ENCODE results near the gene PKN3. TPM values are rescaled to one million over a fixed set of nuclear protein-coding genes. Genes with fewer than 3 reads are reported as not detected.

PKN3 gene
- total RNA-seq, 4 donors from 2014 or later = 6.6 to 17.1 (median 8.9) TPM

DNA sequence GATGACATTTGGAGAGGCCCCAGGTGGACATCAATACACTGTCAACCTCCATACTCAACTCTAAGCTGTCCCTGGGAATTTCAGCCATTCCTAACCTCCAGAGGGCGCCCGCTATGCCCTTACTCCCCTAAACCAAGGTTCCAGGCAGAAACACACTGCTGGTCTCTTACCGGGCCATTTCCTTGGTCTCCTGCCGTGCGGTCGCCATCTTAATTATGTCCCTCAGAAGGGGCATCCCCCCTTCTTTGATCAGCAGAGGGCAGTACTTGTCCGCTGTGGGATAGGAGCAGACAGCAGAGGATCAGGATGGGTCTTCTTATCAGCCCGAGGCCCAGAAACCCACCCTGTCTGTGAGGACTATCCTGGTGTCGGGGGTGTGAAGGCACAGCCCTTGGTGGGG, 31.0 kb downstream of the PKN3 start:
- no peak for TF ChIP-seq POLR2A (IDR thresholded peaks at IDR 0.05)
- TF ChIP-seq, protein P1, sequence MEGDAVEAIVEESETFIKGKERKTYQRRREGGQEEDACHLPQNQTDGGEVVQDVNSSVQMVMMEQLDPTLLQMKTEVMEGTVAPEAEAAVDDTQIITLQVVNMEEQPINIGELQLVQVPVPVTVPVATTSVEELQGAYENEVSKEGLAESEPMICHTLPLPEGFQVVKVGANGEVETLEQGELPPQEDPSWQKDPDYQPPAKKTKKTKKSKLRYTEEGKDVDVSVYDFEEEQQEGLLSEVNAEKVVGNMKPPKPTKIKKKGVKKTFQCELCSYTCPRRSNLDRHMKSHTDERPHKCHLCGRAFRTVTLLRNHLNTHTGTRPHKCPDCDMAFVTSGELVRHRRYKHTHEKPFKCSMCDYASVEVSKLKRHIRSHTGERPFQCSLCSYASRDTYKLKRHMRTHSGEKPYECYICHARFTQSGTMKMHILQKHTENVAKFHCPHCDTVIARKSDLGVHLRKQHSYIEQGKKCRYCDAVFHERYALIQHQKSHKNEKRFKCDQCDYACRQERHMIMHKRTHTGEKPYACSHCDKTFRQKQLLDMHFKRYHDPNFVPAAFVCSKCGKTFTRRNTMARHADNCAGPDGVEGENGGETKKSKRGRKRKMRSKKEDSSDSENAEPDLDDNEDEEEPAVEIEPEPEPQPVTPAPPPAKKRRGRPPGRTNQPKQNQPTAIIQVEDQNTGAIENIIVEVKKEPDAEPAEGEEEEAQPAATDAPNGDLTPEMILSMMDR (IDR thresholded peaks at IDR 0.05) = peak; percentile 30 to 48 (median 39)
- peak; percentile 34 to 64 for DNase-seq (ENCODE audit: low spot score in 2 of 2)
- peak overlapping the region in 1 of 4 donors; percentile 23 for H3K27ac ChIP-seq
- H3K36me3 ChIP-seq = peaks cover 0 to 75% (median 0%) of the 10 kb centered on the region in 3 donors
- peaks cover 0 to 4% (median 0%) of the 10 kb centered on the region in 4 donors for H3K4me1 ChIP-seq
- H3K4me3 ChIP-seq = no peak overlapping the region
- no peaks in the 10 kb centered on the region for H3K27me3 ChIP-seq
- WGBS, 2 donors = 29 to 30% methylated on average over 9 of the region's 9 CpGs
- no peaks in the 10 kb centered on the region for H3K9me3 ChIP-seq

DNA sequence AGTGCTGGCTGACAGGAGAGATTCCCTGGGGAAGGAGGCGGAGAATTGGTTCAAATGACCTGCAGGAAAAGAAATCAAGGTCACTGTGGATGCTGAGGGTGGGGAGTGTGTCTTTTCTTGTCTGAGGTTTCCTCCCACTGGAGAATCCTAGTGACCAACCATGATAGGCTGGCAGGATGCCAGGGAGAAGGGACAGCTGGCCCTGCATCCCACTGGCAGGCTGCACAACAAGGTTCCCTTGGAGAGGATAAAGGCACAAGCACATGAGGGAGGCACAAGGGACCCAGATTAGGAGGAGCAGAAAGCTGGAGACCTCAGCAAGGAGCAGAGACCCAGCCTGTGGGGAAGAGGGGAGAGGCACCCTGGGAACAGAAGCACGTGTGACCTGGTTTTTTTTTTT, 33.1 kb downstream of the PKN3 start:
- DNase-seq (ENCODE audit: low spot score in 2 of 2) = no peak
- 70 to 73% methylated on average over 2 of the region's 2 CpGs for WGBS, 2 donors
- H3K36me3 ChIP-seq = peaks cover under 1 to 87% (median 5%) of the 10 kb centered on the region in 3 donors
- H3K27ac ChIP-seq = no peak overlapping the region
- TF ChIP-seq EP300 (IDR thresholded peaks at IDR 0.05) = no peak
- TF ChIP-seq POLR2A (IDR thresholded peaks at IDR 0.05) = no peak
- TF ChIP-seq, protein P1 (IDR thresholded peaks at IDR 0.05) = no peak
- no peak overlapping the region for H3K4me3 ChIP-seq
- H3K4me1 ChIP-seq = peaks cover 0 to 4% (median 0%) of the 10 kb centered on the region in 4 donors
- H3K27me3 ChIP-seq = no peaks in the 10 kb centered on the region
- H3K9me3 ChIP-seq = no peaks in the 10 kb centered on the region

GRCh38 chr9:128742401-128742800, 40.1 kb downstream of the PKN3 start:
- WGBS, 2 donors = 78 to 85% methylated on average over 20 of the region's 20 CpGs
- no peak for DNase-seq (ENCODE audit: low spot score in 2 of 2)
- Histone ChIP-seq H3K27me3 (no peaks in the 10 kb centered on the region), H3K4me1 (no peaks in the 10 kb centered on the region), H3K4me3 (no peak overlapping the region), H3K27ac (no peak overlapping the region), H3K9me3 (no peaks in the 10 kb centered on the region), H3K36me3 (peaks cover 5 to 76% (median 11%) of the 10 kb centered on the region in 3 donors)
- no peak for TF ChIP-seq POLR2A (IDR thresholded peaks at IDR 0.05)

DNA sequence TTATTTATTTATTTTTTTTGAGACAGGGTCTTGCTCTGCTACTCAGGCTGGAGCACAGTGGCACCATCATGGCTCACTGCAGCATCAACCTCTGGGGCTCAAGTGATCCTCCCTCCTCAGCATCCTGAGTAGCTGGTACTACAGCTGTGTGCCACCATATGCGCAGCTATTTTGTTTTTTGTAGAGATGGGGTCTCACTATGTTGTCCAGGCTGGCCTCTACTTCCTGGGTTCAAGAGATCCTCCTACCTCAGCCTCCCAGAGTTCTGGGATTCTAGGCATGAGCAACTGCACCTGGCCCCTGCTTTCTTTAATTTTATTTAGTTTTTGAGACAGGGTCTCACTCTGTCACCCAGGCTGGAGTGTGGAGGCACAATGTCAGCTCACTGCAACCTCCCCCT, 41.1 kb downstream of the PKN3 start:
- WGBS, 2 donors = 82 to 100% methylated on average over 1 of the region's 1 CpG
- Histone ChIP-seq H3K27me3 (no peaks in the 10 kb centered on the region), H3K4me1 (no peaks in the 10 kb centered on the region), H3K4me3 (no peak overlapping the region), H3K9me3 (no peaks in the 10 kb centered on the region), H3K27ac (no peak overlapping the region), H3K36me3 (peaks cover 5 to 76% (median 11%) of the 10 kb centered on the region in 3 donors)
- no peak for DNase-seq (ENCODE audit: low spot score in 2 of 2)
- no peak for TF ChIP-seq POLR2A (IDR thresholded peaks at IDR 0.05)
- TF ChIP-seq EP300 (IDR thresholded peaks at IDR 0.05) = no peak
- TF ChIP-seq, protein P1 (IDR thresholded peaks at IDR 0.05) = no peak

DNA sequence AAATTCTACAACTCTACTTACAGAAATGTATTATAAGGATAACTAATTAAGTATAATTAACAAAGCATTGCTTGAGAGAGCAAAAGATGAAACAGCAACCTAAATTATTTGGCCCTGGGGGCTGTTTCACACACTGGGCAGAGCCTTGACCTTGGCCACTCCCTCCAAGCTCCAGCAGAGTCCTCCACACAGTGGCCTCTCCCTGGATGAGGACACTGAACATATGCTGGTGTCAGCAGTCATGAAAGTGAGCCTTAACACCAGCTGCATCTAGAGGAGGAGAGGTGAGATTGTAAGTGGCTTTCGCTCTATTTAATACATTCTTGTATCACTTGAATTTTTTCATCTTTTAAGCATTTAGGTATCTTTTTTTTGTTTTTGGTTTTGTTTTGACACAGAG, 44.9 kb downstream of the PKN3 start:
- WGBS, 2 donors = 97 to 100% methylated on average over 1 of the region's 1 CpG
- Histone ChIP-seq H3K27ac (no peak overlapping the region), H3K36me3 (peaks cover 0 to 74% (median 0%) of the 10 kb centered on the region in 3 donors), H3K4me3 (no peak overlapping the region), H3K27me3 (no peaks in the 10 kb centered on the region), H3K4me1 (no peaks in the 10 kb centered on the region), H3K9me3 (no peaks in the 10 kb centered on the region)
- TF ChIP-seq POLR2A (IDR thresholded peaks at IDR 0.05) = no peak
- TF ChIP-seq, protein P1 (IDR thresholded peaks at IDR 0.05) = no peak
- TF ChIP-seq EP300 (IDR thresholded peaks at IDR 0.05) = no peak
- no peak for DNase-seq (ENCODE audit: low spot score in 2 of 2)

Data from tibial nerve (tissue), 4 donors.